ENCODE data around the gene DUSP23.

The DUSP23 gene

DNA sequence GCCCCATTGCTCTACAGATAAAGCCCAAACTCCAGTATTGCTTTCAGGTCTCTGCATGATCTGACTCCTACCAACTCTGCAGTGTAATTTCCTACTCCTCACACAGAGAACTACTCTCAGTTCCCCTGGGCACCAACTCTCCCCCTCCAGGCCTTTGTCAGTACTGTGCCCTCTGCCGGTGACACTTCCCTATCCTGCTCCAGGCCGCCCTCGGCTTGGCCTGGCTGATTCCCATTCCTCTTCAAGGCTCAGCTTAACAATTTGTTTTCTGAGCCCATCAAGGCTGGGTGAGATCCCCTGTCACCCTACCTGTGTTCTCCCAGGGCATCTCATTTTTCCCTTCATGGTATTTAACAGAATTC lies 48.5 kb downstream of the DUSP23 start:
- peak; percentile 49 for DNase-seq

DNA sequence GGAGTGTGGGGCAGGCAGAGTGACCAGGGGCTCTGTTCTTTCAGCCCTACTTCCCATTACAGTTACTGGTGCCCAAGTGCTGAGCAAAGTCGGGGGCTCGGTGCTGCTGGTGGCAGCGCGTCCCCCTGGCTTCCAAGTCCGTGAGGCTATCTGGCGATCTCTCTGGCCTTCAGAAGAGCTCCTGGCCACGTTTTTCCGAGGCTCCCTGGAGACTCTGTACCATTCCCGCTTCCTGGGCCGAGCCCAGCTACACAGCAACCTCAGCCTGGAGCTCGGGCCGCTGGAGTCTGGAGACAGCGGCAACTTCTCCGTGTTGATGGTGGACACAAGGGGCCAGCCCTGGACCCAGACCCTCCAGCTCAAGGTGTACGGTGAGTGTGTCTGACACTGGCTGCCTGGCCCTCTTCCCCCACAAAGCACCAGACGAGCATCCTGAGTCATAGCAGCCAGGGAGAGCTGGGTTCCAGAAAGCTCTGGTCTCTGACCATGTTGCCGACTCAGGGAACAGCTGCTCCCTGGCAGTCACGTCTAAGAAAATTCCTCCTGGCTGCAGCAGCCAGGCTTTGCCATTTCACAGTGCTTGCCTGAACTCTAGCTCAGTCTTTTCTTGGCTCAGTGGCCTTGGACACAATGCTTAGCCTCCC lies 49.2 kb downstream of the DUSP23 start:
- no peak for DNase-seq

DNA sequence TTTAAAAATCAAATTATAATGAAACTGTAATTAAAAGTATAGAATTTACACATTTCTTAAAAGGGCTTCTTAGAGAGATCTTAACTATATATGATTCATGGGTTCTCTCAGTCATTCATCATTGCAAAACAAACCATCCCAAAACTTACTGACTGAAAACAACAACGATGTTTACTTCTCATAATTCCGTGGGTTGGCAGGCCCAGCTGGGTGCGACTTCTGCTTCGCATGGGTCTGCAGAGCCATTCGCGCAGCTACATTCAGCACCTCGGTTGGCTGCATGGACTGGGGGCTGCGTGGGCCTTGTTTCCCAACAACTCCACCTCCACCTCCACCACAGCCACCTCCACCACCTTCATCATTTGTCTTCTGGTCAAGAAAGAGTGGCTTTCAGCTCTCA lies 50.0 kb downstream of the DUSP23 start:
- no peak for DNase-seq

DNA sequence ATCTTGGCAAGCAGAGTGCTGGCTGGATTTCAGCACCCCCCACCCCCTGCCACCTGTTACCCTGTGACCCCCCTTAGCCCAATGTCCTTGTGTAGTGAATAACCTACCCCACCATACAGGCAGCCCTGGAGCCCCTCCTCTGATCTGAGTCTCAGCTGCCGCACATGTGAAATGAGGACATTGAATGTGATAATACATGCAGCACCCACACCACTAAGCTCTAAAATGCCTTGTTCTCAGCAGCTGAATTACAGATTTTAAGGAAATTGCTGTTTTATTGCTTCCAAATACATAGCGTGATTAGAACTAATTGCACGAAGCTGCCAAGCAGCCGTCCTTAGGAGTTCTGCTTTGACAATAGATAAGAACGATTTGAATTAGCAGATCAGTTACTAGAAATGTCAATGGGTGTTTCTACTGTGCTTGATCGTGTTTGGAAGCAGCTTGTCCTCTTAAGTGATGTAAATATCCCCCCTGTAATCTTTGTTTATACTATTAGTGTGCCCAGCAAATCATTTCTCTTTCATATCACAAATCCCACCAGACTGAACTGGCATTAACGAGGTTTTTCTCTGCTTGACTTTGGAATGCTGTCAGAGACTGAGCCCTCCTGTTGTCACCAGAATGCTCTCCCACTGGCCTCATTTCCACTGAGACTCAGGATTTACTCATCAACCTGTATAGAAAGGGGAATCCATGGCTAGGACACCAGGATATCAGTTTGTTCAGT lies 50.8 kb downstream of the DUSP23 start:
- DNase-seq = no peak
